OCI-LY1 (cell line): ENCODE measurements around the gene BFSP1.

Experiments
- H2AFZ ChIP-seq: fragments of 200-600 bp; sonication (generic), shearing (Covaris generic); 2 replicates; pipeline ENCODE4 v1.6.0; 2014; ENCODE audit warnings: antibody characterized with exemption, mild to moderate bottlenecking, low read length
- H3F3A ChIP-seq: fragments of 200-600 bp; sonication (generic), shearing (Covaris generic); 2 replicates; pipeline ENCODE4 v1.6.0; 2014; ENCODE audit warnings: mild to moderate bottlenecking, antibody characterized with exemption, low read length, moderate library complexity; ENCODE audit not compliant: insufficient read depth
- H3K27ac ChIP-seq: fragments of 200-600 bp; sonication (generic); 2 replicates; pipeline ENCODE4 v1.5.1; 2014; ENCODE audit warnings: low read length, mixed run types, mild to moderate bottlenecking, low read depth; ENCODE audit not compliant: poor library complexity, severe bottlenecking
- H3K27me3 ChIP-seq: fragments of 200-600 bp; sonication (generic); 2 replicates; pipeline ENCODE4 v1.6.0; 2014; ENCODE audit warnings: antibody characterized with exemption, mild to moderate bottlenecking, low read length, moderate library complexity; ENCODE audit not compliant: insufficient read depth
- H3K36me3 ChIP-seq: fragments of 200-600 bp; sonication (generic); 2 replicates; pipeline ENCODE4 v1.6.1; 2014; ENCODE audit warnings: mild to moderate bottlenecking, antibody characterized with exemption, low read length, moderate library complexity, mixed read lengths; ENCODE audit not compliant: insufficient read depth
- H3K4me1 ChIP-seq: fragments of 200-600 bp; sonication (generic); 2 replicates; pipeline ENCODE4 v1.5.1; 2014; ENCODE audit warnings: mild to moderate bottlenecking, low read length, moderate library complexity; ENCODE audit not compliant: insufficient read depth, severe bottlenecking
- H3K4me2 ChIP-seq: fragments of 200-600 bp; sonication (generic), shearing (Covaris generic); 2 replicates; pipeline ENCODE4 v1.6.1; 2014; ENCODE audit warnings: low read length
- H3K4me3 ChIP-seq: fragments of 200-600 bp; sonication (generic); 2 replicates; pipeline ENCODE4 v1.5.1; 2014; ENCODE audit warnings: low read length, low read depth, mild to moderate bottlenecking, mixed read lengths; ENCODE audit not compliant: poor library complexity, severe bottlenecking
- H3K79me2 ChIP-seq: fragments of 200-600 bp; shearing (Covaris generic); 2 replicates; pipeline ENCODE4 v1.6.1; 2016; ENCODE audit warnings: mixed run types, low read length, mixed read lengths; ENCODE audit not compliant: insufficient read depth
- H3K9ac ChIP-seq: fragments of 200-600 bp; sonication (generic), shearing (Covaris generic); 2 replicates; pipeline ENCODE4 v1.6.1; 2014; ENCODE audit warnings: mild to moderate bottlenecking, low read length, mixed read lengths
- H3K9me2 ChIP-seq: fragments of 200-600 bp; sonication (generic), shearing (Covaris generic); 2 replicates; pipeline ENCODE4 v1.6.1; 2014; ENCODE audit warnings: low read depth, mild to moderate bottlenecking, low read length, mixed read lengths
- H3K9me3 ChIP-seq: fragments of 200-600 bp; shearing (Covaris generic); 2 replicates; pipeline ENCODE4 v1.6.1; 2014; ENCODE audit warnings: low read length, mixed read lengths
- H4K20me1 ChIP-seq: fragments of 200-600 bp; sonication (generic), shearing (Covaris generic); 2 replicates; pipeline ENCODE4 v1.6.0; 2016; ENCODE audit warnings: mild to moderate bottlenecking, low read length; ENCODE audit not compliant: insufficient read depth
- CTCF ChIP-seq: fragments of 200-600 bp; sonication (generic), shearing (Covaris generic); IDR thresholded peaks from 2 replicates; pipeline ENCODE4 v1.5.1; 2017; ENCODE audit warnings: mild to moderate bottlenecking, antibody characterized with exemption, low read length, moderate library complexity, mixed read lengths
- EZH2 ChIP-seq: fragments of 200-600 bp; sonication (generic), shearing (Covaris generic); IDR thresholded peaks from 2 replicates; pipeline ENCODE4 v1.8.0; 2017; ENCODE audit warnings: borderline replicate concordance, mixed run types, mild to moderate bottlenecking, antibody characterized with exemption, low read length, moderate library complexity, mixed read lengths

BFSP1 gene

DNA sequence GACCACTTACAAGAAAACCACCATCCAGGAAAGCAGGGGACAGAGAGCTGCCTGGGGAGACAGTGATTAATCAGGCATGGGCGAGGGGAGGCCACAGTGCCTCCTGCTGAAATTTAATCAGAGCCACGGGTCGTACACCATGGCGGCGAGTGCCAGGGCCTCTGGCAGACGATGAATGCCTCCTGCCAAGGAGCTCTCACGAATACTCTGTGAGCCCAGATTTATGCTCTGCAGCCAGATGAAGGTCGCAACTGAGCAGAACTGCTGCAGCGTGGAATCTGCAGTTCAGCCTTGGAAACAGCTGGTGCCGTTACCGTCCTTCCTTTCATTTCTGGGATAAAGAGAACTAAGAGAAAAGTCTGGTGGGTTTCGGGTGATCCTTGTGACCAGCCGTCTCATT, 85.6 kb downstream of the BFSP1 start:
- Histone ChIP-seq H3K9me2 (no peaks in the 10 kb centered on the region), H3K27ac (no peak overlapping the region), H2AFZ (no peak overlapping the region), H3K9ac (no peak overlapping the region), H3F3A (no peaks in the 10 kb centered on the region), H3K27me3 (no peaks in the 10 kb centered on the region), H3K9me3 (no peaks in the 10 kb centered on the region), H3K79me2 (no peaks in the 10 kb centered on the region), H3K4me2 (no peak overlapping the region), H3K4me3 (no peak overlapping the region), H3K4me1 (no peaks in the 10 kb centered on the region), H4K20me1 (no peaks in the 10 kb centered on the region), H3K36me3 (no peaks in the 10 kb centered on the region)
- TF ChIP-seq CTCF (no peak), EZH2 (no peak)

DNA sequence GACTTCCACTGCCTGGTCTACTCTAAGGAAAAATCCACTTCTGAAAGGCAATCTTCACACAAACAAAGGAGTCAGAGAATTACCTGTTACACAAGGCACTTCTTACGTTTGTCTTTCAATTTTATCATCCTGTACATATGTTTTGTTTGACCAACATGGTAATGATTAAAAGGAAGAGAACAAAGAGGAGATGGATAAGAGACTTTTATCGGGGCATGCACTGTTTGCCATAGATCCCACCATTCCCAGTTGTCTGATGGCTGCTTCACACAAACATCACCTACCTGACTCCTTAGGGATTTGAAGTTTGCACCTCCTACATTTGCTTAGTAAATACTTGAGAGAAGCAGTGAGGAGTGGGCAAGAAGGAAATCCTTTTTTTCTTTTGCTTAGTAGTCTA, 87.1 kb downstream of the BFSP1 start:
- Histone ChIP-seq H3K36me3 (no peaks in the 10 kb centered on the region), H3K27ac (no peak overlapping the region), H4K20me1 (no peaks in the 10 kb centered on the region), H3F3A (no peaks in the 10 kb centered on the region), H3K9me3 (no peaks in the 10 kb centered on the region), H3K9ac (no peak overlapping the region), H3K4me2 (no peak overlapping the region), H3K79me2 (no peaks in the 10 kb centered on the region), H3K4me3 (no peak overlapping the region), H2AFZ (no peak overlapping the region), H3K4me1 (no peaks in the 10 kb centered on the region), H3K27me3 (no peaks in the 10 kb centered on the region), H3K9me2 (no peaks in the 10 kb centered on the region)
- TF ChIP-seq EZH2 (no peak), CTCF (no peak)
